Thyroid gland (tissue), 4 donors: ENCODE data around the gene FOXS1. TPM values are rescaled to one million over a fixed set of nuclear protein-coding genes. Genes with fewer than 3 reads are reported as not detected.

Experiments
- DNase-seq, 2 donors: peaks; one replicate each; pipeline ENCODE4 v3.0.0-alpha.2; 2019
- H3K27ac ChIP-seq, 3 donors: fragments of 200-600 bp; sonication (generic); 1 replicate in 2 of 3; 2 replicates in 1 of 3; pipeline ENCODE4 v1.5.1; 2016 to 2019; ENCODE audit warnings: mild to moderate bottlenecking in 1 of 3, moderate library complexity in 1 of 3
- H3K27me3 ChIP-seq: fragments of 200-600 bp; sonication (generic); one replicate; pipeline ENCODE4 v1.5.1; 2019
- H3K36me3 ChIP-seq, 2 donors: fragments of 200-600 bp; sonication (generic); one replicate each; pipeline ENCODE4 v1.5.1; 2016 to 2019
- H3K4me1 ChIP-seq, 2 donors: fragments of 200-600 bp; sonication (generic); one replicate each; pipeline ENCODE4 v1.5.1; 2017 to 2019
- H3K4me3 ChIP-seq, 3 donors: fragments of 200-600 bp; sonication (generic); replicated peaks in 1 of 3; 1 replicate in 2 of 3; 2 replicates in 1 of 3; pipeline ENCODE4 v1.5.1; 2016; ENCODE audit warnings: mild to moderate bottlenecking in 1 of 3
- H3K9me3 ChIP-seq: fragments of 200-600 bp; sonication (generic); one replicate; pipeline ENCODE4 v1.5.1; 2017
- CTCF ChIP-seq, 6 experiments: fragments of 200-600 bp in 3 of 6; fragments of 450-650 bp in 3 of 6; sonication (generic) in 3 of 6; IDR thresholded peaks; one replicate each; pipeline ENCODE4 v1.5.1; 2016 to 2019; ENCODE audit warnings: antibody characterized with exemption in 6 of 6, mild to moderate bottlenecking in 2 of 6, inconsistent platforms in 1 of 6, moderate library complexity in 1 of 6
- POLR2A ChIP-seq, 2 donors: fragments of 450-650 bp; IDR thresholded peaks; one replicate each; pipeline ENCODE4 v1.6.1; 2017; ENCODE audit warnings: antibody characterized with exemption in 2 of 2, mild to moderate bottlenecking in 2 of 2, moderate library complexity in 1 of 2
- WGBS, 2 donors: methylation state at CpG; one replicate each; pipeline ENCODE4 v1.1.5; 2017; 5-methylcytosine and 5-hydroxymethylcytosine counted together
- intact Hi-C: fragments of 100-400 bp; cut with DNase I; formaldehyde crosslinking; loops from one replicate; pipeline ENCODE4 v1.15.1; 2023
- total RNA-seq, 4 donors: library from RNA; depleted of rRNA; stranded (reverse); fragments of >200 nt; gene quantifications; one replicate each; pipeline ENCODE4 v1.2.3, GENCODE V29; 2016

FOXS1 gene
- total RNA-seq, 4 donors from 2014 or later: 0.44 to 1.0 TPM; not detected in 2

GRCh38 chr20:31857861-31858759 lies 12.7 kb upstream of the FOXS1 start:
- intact Hi-C loops: loop anchor here (10.0 kb wide), 1 partner anchor 167 kb away; no protein-coding TSS in a partner anchor
- no peak overlapping the region for H3K27ac ChIP-seq
- no peaks in the 10 kb centered on the region for H3K36me3 ChIP-seq
- no peak for TF ChIP-seq CTCF (IDR thresholded peaks at IDR 0.05)
- no peak for TF ChIP-seq POLR2A (IDR thresholded peaks at IDR 0.05)
- WGBS, 2 donors: 50 to 60% methylated on average over 6 to 14 of the region's 15 CpGs
- DNase-seq: no peak
- no peaks in the 10 kb centered on the region for H3K27me3 ChIP-seq
- H3K9me3 ChIP-seq: no peaks in the 10 kb centered on the region
- H3K4me1 ChIP-seq: peaks cover 10 to 19% of the 10 kb centered on the region in 2 donors
- no peak overlapping the region for H3K4me3 ChIP-seq

- WGBS, 2 donors: 67 to 69% methylated on average over 3 of the region's 3 CpGs
- peaks cover 10 to 18% of the 10 kb centered on the region in 2 donors for H3K4me1 ChIP-seq
- no peak overlapping the region for H3K27ac ChIP-seq
- no peak for DNase-seq
- H3K4me3 ChIP-seq: no peak overlapping the region
- no peaks in the 10 kb centered on the region for H3K36me3 ChIP-seq
- no peak for TF ChIP-seq POLR2A (IDR thresholded peaks at IDR 0.05)
- TF ChIP-seq CTCF (IDR thresholded peaks at IDR 0.05): no peak
- no peaks in the 10 kb centered on the region for H3K9me3 ChIP-seq
- intact Hi-C loops: loop anchor here (10.0 kb wide), 1 partner anchor 168 kb away; no protein-coding TSS in a partner anchor
- H3K27me3 ChIP-seq: no peaks in the 10 kb centered on the region
Observed at GRCh38 chr20:31856516-31856915, 11.1 kb upstream of the FOXS1 start.

- Histone ChIP-seq H3K4me3 (no peak overlapping the region), H3K27me3 (no peaks in the 10 kb centered on the region), H3K4me1 (peaks cover 0 to 3% of the 10 kb centered on the region in 2 donors), H3K36me3 (no peaks in the 10 kb centered on the region), H3K9me3 (no peaks in the 10 kb centered on the region), H3K27ac (no peak overlapping the region)
- WGBS, 2 donors: 68 to 75% methylated on average over 7 of the region's 7 CpGs
- TF ChIP-seq POLR2A (IDR thresholded peaks at IDR 0.05) (no peak), CTCF (IDR thresholded peaks at IDR 0.05) (no peak)
- intact Hi-C loops: loop anchor here (10.0 kb wide), 1 partner anchor 171 kb away; no protein-coding TSS in a partner anchor
- DNase-seq: no peak
Observed at GRCh38 chr20:31853481-31853880, 8.1 kb upstream of the FOXS1 start.

GRCh38 chr20:31851240-31851955 lies 6.0 kb upstream of the FOXS1 start:
- Histone ChIP-seq H3K27me3 (no peaks in the 10 kb centered on the region), H3K36me3 (no peaks in the 10 kb centered on the region), H3K4me3 (no peak overlapping the region), H3K27ac (no peak overlapping the region), H3K4me1 (peaks cover 0 to 3% of the 10 kb centered on the region in 2 donors), H3K9me3 (no peaks in the 10 kb centered on the region)
- no peak for TF ChIP-seq POLR2A (IDR thresholded peaks at IDR 0.05)
- no peak for TF ChIP-seq CTCF (IDR thresholded peaks at IDR 0.05)
- intact Hi-C loops: loop anchor here (2.0 to 10.0 kb wide), 2 partner anchors 101 to 173 kb away; partner anchors contain the start of gene PDRG1
- no peak for DNase-seq
- WGBS, 2 donors: 62 to 70% methylated on average over 11 of the region's 11 CpGs
